ENCODE results near the gene DCC.

DNA sequence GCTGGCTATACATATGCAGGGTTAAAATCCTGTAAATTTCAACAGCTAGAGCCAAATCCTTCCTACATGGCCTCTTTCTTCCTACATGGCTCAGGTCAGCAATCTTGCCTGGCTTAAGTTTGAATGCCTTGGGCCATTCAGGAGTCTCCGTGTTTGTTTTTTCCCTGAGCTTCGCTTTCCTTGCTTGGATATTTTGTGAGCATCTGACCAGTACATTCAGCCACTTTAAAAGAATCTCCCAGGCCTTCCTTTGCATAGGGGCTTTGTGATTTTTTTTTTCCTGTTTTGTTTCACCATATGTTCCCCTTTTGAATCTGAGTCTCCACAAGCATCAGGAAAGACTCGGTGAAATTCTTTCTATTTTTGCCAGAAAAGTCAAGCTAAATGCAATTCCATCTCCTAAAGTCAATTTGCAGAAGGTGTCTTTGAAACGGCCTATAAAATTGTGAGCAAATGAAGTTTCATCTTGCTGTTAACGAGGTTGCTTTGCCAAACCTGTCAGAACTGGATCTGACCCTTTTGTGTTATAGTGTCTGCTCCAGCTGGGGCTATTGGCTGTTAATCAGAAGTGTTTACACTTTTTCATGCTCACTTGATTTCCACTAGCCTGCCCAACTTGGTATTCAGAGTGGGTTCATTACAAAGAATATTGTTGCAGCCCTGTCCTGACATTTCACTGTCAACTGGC lies 256.9 kb downstream of the DCC start:
- no peak for TF ChIP-seq EZH2phosphoT487 (IDR thresholded peaks at IDR 0.05; ENCODE audit: insufficient read depth, low read depth)
- no peak for TF ChIP-seq EZH2 (IDR thresholded peaks at IDR 0.05; ENCODE audit: insufficient read depth, poor library complexity, severe bottlenecking)
